NCI-H146 treated with DMSO at 0.1 percent for 48 hours (cell line): ENCODE results near the gene DKC1.
A peak's percentile ranks its signal among the peaks of the same experiment; 100 is the strongest.

Experiments used
- DNase-seq: peaks from one replicate; lab custom pipeline; 2025; ENCODE audit not compliant: unreplicated experiment; lab: John Stamatoyannopoulos, UW

The DKC1 gene

GRCh38 chrX:154762537-154763296 is at the start of gene DKC1:
TSS of gene DKC1 (plus strand) at chrX:154762864. CDS start at chrX:154762966, 102 bp downstream.
- peak; percentile 92 for DNase-seq

DNA sequence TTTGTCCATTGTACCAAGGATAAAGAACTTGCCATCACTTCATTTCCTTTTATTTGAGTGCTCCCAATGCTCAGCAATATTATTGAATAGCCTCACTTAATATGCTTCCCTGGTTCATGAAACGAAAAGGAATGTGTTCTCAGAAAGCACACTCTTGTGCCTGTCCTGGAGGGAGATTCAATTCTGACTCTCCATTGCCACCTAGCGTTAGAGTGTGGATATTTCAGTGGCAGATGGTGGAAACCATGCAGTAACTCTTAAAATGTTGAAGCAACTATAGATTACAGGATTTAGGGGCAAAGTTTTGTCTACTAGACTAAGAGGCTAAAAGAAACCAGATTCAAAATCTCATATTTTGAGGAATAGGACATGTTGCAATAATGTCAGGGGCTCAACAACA is 47.7 kb upstream of the DKC1 start:
- peak; percentile 3 for DNase-seq

GRCh38 chrX:154715825-154716224 is 46.8 kb upstream of the DKC1 start:
- no peak for DNase-seq

- no peak for DNase-seq
These were observed 44.8 kb upstream of the DKC1 start for GRCh38 chrX:154717824-154718223.

DNA sequence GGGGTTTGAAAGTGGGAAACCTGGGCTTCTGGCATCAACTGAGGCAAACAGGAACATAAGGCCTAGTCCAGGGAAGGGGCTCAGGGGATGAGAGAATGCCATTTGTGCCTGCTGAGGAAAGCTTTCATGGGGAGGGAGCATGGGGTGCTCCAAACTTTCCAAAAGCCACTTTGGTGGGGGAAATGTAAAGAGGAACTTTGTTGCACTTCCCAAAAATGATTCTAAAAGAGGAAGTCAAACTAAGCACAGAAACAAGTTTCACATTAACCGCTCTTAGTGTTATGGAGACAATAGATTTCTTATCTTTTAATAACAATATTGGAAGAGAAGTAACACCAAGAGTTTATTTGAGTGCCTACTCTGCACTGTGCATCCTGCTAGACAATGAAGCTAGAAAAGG is 44.0 kb upstream of the DKC1 start:
- no peak for DNase-seq

GRCh38 chrX:154719132-154719675 is 43.5 kb upstream of the DKC1 start:
- DNase-seq = no peak

GRCh38 chrX:154720067-154720466 is 42.6 kb upstream of the DKC1 start:
- DNase-seq = no peak

GRCh38 chrX:154721155-154721554 is 41.5 kb upstream of the DKC1 start:
- DNase-seq = no peak

DNA sequence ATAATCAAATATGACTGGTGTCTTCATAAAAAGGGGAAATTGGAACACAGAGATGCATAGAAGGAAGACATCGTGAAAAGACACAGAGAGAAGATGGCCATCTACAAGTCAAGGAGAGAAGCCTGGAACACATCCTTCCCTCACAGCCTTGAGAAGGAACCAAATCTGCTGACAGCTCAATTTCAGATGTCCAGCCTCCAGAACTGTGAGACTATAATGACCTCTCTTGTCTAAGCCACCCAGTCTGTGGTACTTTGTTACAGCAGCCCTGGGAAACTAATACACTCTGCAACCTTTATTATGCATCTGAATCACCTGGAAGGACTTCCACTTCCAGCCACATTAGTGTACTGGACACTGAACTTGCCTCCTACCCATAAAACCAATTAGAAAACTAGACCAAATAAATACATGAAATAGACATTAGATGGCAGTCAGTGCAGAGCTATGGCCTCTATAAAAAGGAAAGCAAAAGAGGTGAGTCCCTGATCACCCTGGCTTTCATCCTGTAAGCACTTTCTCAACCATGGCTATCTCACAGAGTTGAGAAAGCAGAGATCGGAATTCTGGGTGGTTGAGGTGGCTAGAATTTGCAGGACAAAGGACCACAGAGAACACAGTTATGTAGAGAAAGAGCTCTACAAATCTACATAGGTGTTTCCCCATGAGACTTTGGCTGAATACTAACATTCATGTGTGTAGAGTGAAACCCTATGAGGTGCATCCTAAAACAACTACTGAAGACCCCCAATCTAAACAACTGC is 37.5 kb upstream of the DKC1 start:
- no peak for DNase-seq

GRCh38 chrX:154727418-154727817 is 35.2 kb upstream of the DKC1 start:
- no peak for DNase-seq

DNA sequence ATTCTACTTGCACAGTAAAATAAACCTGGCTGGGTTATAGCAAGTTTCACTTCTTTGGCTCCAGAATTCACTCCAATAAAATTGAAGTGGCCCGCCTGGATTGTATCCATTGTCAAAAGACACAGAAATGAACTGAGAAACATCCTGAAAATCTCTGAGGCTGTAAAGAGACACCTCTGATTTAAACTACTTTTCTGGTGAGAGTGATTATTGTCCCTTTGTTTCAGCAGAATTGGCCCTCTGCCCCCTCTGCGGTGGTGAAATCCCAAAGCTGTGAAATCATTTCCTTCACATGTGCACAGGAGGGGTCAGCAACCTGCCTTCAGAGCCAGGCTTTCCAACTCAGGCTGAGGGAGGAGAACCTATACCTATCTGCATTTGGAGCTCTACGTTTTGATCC is 34.8 kb upstream of the DKC1 start:
- DNase-seq = no peak

DNA sequence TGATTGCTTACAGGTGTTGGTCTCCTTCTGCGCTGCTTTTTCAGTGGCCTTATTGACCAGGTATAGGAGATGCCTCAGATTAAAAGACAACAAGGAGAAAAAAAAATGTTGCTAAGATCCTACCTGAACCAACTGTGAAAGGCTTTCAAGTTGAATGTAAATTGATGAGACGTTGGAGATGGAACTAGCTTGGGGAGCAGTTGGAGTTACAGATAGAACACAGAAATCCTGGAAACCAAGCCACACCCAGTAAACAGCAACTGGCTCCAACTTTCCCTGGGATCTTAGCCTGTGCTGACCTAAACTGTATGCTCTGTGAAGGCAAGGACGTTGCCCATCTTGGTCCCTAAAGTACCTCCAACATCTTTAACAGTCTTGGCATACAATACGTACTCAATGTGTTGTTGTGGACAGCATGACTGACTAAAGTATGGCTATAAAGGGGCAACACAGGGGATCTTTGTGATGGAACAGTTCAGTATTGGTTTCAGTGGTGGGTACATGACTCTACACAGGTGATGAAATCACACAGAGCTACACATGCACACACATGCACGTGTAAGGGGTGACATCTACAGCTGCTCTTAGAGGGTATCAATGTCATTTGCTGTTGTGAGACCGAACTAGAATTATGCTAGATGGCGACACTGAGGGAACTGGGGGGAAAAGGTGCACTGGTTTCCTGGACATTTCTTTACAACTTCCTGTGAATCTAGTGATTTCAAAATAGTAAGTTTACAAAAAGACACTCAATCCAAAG is 34.1 kb upstream of the DKC1 start:
- DNase-seq = no peak

DNA sequence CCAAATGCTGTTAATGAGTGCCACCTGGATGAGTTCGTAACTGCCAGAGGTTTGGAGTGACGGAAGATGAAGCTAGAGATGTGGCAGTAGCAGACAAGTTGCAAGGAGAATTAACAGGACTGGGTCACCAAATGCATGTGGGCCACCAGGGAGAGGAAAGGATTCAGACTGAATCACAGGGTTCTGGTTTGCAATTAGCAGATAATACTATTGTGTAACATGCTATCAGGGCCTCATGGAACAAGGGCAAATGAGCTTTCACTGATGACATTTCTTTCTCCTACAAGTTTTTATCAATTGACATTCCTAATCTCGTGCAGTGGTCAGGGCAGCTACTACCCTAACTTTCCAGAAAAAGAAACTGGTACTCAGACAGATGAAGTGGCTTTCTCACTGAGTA is 33.2 kb upstream of the DKC1 start:
- no peak for DNase-seq

DNA sequence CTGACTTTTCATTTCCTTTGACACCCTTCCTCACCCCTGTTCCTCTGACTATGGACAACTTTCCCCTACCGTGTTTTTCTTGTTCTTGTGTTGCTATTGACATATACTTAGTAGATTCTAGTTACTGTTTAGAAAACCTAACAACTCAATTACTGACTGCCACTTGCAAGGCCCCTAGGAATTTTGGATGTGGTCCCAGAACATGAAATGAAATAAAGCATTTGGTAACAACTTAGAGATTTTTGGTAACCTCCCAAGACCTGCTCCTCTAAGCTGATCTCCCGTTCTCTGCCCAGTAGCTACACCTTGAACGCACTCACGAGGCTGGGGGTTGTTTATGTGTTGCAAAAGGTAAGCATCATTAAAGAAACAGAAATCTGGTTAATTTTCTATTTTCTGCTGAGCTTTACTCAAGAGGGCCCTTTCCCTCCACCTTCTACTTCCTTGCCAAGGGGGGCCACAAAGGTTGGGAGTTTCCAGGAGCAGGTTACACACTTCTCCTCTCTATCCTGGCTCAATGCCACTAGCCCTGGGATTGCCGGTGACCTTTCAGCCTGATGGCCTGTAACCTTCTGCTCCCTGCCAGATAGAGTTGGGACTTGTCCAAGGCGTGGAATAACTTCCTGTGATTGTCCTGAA is 32.3 kb upstream of the DKC1 start:
- no peak for DNase-seq

GRCh38 chrX:154731184-154731583 is 31.5 kb upstream of the DKC1 start:
- DNase-seq = no peak

GRCh38 chrX:154731881-154732280 is 30.8 kb upstream of the DKC1 start:
- DNase-seq = no peak

- no peak for DNase-seq
These were observed 30.1 kb upstream of the DKC1 start for GRCh38 chrX:154732421-154733065.

DNA sequence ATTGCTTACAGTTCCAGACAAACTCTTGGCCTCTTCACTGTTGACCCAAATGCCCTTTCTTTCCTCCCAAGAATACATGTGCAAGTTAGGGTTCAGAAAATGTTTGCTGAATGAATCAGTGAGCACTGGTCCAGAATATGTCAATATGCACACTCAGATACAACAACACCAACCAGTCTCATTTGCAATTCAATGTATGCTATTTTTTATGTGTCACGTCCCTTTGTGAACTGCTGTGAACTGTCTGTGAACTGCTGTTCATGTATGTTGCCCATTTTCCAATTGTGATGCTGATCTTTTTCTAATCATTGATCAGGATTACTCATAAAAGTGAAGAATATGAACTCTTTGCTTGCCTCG is 29.6 kb upstream of the DKC1 start:
- DNase-seq = no peak

DNA sequence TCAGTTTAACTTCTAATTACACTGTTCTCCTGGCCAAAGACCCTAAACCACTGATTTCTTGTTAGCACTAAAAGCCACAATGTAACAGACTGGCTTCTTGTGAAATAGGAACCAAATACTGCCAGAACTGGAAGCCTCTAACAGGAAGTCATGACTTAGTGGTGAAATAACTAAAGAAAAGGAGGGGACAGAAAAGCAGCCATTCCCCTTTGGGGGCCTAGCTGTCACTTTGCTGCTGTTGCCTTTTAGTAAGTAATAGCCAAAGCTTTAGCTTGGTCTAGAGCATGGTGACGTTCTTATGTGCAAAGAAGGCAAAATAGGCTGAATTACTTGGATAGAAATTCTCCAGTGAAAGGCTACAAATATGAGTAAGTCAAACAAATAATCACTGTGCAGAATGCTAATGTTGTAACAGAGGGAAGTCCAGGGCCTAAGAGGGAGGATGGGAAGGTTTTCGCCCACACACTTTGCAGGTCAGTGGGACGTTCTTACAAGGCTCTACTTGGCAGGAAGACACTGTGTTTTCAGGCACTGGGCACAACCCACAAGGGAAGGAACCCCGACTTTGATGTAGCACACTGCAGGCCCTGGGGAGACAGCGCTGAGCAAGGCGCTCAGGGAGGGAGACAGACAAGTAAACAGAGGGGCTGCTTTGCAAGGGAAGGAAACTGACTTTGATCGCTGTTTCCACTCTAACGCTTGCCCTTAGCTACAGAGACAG is 28.4 kb upstream of the DKC1 start:
- DNase-seq = no peak
